ENCODE data around the gene WARS2.
"Not testable (repeated sequence)": the region's sequence is repeated elsewhere in the genome, so short reads cannot be mapped to it uniquely, and the experiment has no call there.

DNA sequence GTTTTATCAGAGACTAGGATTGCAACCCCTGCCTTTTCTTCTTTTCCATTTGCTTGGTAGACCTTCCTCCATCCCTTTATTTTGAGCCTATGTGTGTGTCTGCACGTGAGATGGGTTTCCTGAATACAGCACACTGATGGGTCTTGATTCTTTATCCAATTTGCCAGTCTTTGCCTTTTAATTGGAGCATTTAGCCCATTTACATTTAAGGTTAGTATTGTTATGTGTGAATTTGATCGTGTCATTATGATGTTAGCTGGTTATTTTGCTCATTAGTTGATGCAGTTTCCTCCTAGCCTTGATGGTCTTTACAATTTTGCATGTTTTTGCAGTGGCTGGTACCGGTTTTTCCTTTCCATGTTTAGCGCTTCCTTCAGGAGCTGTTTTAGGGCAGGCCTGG is 14.6 kb upstream of the WARS2 start:
- not testable (repeated sequence) for TF ChIP-seq SIN3A (IDR thresholded peaks at IDR 0.05; ENCODE audit: low read depth); EZH2 (IDR thresholded peaks at IDR 0.05)
- TF ChIP-seq, protein P1, sequence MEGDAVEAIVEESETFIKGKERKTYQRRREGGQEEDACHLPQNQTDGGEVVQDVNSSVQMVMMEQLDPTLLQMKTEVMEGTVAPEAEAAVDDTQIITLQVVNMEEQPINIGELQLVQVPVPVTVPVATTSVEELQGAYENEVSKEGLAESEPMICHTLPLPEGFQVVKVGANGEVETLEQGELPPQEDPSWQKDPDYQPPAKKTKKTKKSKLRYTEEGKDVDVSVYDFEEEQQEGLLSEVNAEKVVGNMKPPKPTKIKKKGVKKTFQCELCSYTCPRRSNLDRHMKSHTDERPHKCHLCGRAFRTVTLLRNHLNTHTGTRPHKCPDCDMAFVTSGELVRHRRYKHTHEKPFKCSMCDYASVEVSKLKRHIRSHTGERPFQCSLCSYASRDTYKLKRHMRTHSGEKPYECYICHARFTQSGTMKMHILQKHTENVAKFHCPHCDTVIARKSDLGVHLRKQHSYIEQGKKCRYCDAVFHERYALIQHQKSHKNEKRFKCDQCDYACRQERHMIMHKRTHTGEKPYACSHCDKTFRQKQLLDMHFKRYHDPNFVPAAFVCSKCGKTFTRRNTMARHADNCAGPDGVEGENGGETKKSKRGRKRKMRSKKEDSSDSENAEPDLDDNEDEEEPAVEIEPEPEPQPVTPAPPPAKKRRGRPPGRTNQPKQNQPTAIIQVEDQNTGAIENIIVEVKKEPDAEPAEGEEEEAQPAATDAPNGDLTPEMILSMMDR (IDR thresholded peaks at IDR 0.05 in 2 of 3, conservative IDR thresholded peaks at IDR 0.05 in 1 of 3; ENCODE audit: borderline replicate concordance in 1 of 3, insufficient read depth in 1 of 3, low read depth in 2 of 3, low read length in 2 of 3) = not testable (repeated sequence)
